GM12878 (cell line): ENCODE measurements around the gene COMT. TPM values are rescaled to one million over a fixed set of nuclear protein-coding genes. Genes with fewer than 3 reads are reported as not detected.

ENCODE experiments used
- ATAC-seq: fragments of 200-7000 bp; cut with Tn5 transposase; 3 replicates; pipeline ENCODE4 v1.9.1; 2020; ENCODE audit warnings: mild to moderate bottlenecking, moderate library complexity
- BruUV-seq: library from RNA; stranded (reverse); fragments of 400-500 nt; replicated peaks from 2 replicates; lab custom pipeline; 2021; lab: Mats Ljungman, UMichigan
- CTCF ChIA-PET: fragments of 300-600 bp; sonication (Branson Sonifier 250); formaldehyde crosslinking; extraction: SDS; loops from one replicate; lab custom pipeline; 2021; ENCODE audit warnings: inconsistent platforms; lab: Yijun Ruan, JAX
- POLR2A ChIA-PET: fragments of 350-600 bp; formaldehyde crosslinking; extraction: SDS; loops from one replicate; lab custom pipeline; 2021; ENCODE audit warnings: inconsistent platforms; lab: Charles Lee
- RAD21 ChIA-PET: fragments of 300-600 bp; sonication (Branson Sonifier 250); formaldehyde crosslinking; loops from one replicate; lab custom pipeline; 2023; ENCODE audit warnings: antibody characterized with exemption; ENCODE audit not compliant: unreplicated experiment; lab: Charles Lee
- SMC1A ChIA-PET: fragments of 300-600 bp; sonication (Branson Sonifier 250); formaldehyde crosslinking; loops from one replicate; lab custom pipeline; 2023; ENCODE audit not compliant: unreplicated experiment, uncharacterized antibody; lab: Charles Lee
- DNase-seq: peaks from one replicate; pipeline ENCODE4 v3.0.0-alpha.2; 2011; ENCODE audit warnings: low read depth, low spot score
- FAIRE-seq: peaks from 3 replicates; lab custom pipeline; 2011; peaks lifted over from hg19 to GRCh38; lab: Jason Lieb, UNC
- H2AFZ ChIP-seq: 2 replicates; pipeline ENCODE4 v1.6.0; 2011; ENCODE audit warnings: low read depth, low read length, control low read depth; ENCODE audit not compliant: control insufficient read depth
- H3K27ac ChIP-seq: 2 replicates; pipeline ENCODE4 v1.5.1; 2011; ENCODE audit warnings: control low read depth; ENCODE audit not compliant: control insufficient read depth, insufficient read depth
- H3K27me3 ChIP-seq, 2 experiments: replicated peaks in 1 of 2; 2 replicates each; pipeline versions ENCODE4 v1.6.0 to v1.6.1; 2011; ENCODE audit warnings: low read length in 1 of 2; ENCODE audit not compliant: control insufficient read depth in 2 of 2, insufficient read depth in 2 of 2
- H3K36me3 ChIP-seq, 2 experiments: 2 replicates each; pipeline ENCODE4 v1.5.1; 2011; ENCODE audit warnings: low read length in 1 of 2; ENCODE audit not compliant: control insufficient read depth in 2 of 2, insufficient read depth in 2 of 2
- H3K4me1 ChIP-seq: 2 replicates; pipeline ENCODE4 v1.6.1; 2011; ENCODE audit warnings: mild to moderate bottlenecking, low read length, moderate library complexity, mixed read lengths; ENCODE audit not compliant: control insufficient read depth, insufficient read depth
- H3K4me2 ChIP-seq: 2 replicates; pipeline ENCODE4 v1.6.0; 2011; ENCODE audit warnings: control low read depth; ENCODE audit not compliant: control insufficient read depth, insufficient read depth
- H3K4me3 ChIP-seq: fragments of 200-600 bp; sonication (generic); 2 replicates; pipeline ENCODE4 v1.5.1; 2016
- H3K79me2 ChIP-seq: 2 replicates; pipeline ENCODE4 v1.6.0; 2011; ENCODE audit warnings: low read length; ENCODE audit not compliant: control insufficient read depth, insufficient read depth
- H3K9ac ChIP-seq: 2 replicates; pipeline ENCODE4 v1.8.0; 2011; ENCODE audit warnings: low read length, control low read depth, mixed read lengths; ENCODE audit not compliant: control insufficient read depth, insufficient read depth
- H3K9me3 ChIP-seq: replicated peaks from 3 replicates; pipeline ENCODE4 v1.5.1; 2011; ENCODE audit warnings: mild to moderate bottlenecking, low read length; ENCODE audit not compliant: control insufficient read depth, insufficient read depth
- H4K20me1 ChIP-seq: 2 replicates; pipeline ENCODE4 v1.6.0; 2011; ENCODE audit not compliant: control insufficient read depth, insufficient read depth
- FOXK2 ChIP-seq: fragments of 450-650 bp; IDR thresholded peaks from 2 replicates; pipeline ENCODE4 v1.6.1; 2017; ENCODE audit warnings: mild to moderate bottlenecking, moderate library complexity
- FOXM1 ChIP-seq: IDR thresholded peaks from 2 replicates; pipeline ENCODE4 v1.6.1; 2012; ENCODE audit warnings: low read depth, mild to moderate bottlenecking, inconsistent platforms, low read length, moderate library complexity
- NFIC ChIP-seq: IDR thresholded peaks from 2 replicates; pipeline ENCODE4 v1.6.1; 2012; ENCODE audit warnings: low read depth, mild to moderate bottlenecking, inconsistent platforms, low read length, moderate library complexity
- NR2C1 ChIP-seq: fragments of 450-650 bp; IDR thresholded peaks from 2 replicates; pipeline ENCODE4 v1.6.1; 2017; ENCODE audit warnings: antibody characterized with exemption, mild to moderate bottlenecking, moderate library complexity
- NR2F1 ChIP-seq: fragments of 450-650 bp; conservative IDR thresholded peaks from 2 replicates; pipeline ENCODE4 v1.6.1; 2017; ENCODE audit warnings: mild to moderate bottlenecking
- POLR2AphosphoS2 ChIP-seq: IDR thresholded peaks from 2 replicates; pipeline ENCODE4 v1.6.1; 2011; ENCODE audit warnings: low read depth, mild to moderate bottlenecking, low read length, improper control_type of control experiment, moderate library complexity
- RAD51 ChIP-seq: fragments of 450-650 bp; IDR thresholded peaks from 2 replicates; pipeline ENCODE4 v1.6.1; 2016; ENCODE audit warnings: moderate library complexity, mild to moderate bottlenecking, inconsistent platforms
- RB1 ChIP-seq: fragments of 450-650 bp; formaldehyde crosslinking; IDR thresholded peaks from 2 replicates; pipeline ENCODE4 v1.6.1; 2017; ENCODE audit warnings: mild to moderate bottlenecking, borderline replicate concordance
- RUNX3 ChIP-seq: IDR thresholded peaks from 2 replicates; pipeline ENCODE4 v1.6.1; 2012; ENCODE audit warnings: low read length, inconsistent platforms
- SIN3A ChIP-seq: IDR thresholded peaks from 2 replicates; pipeline ENCODE4 v1.6.1; 2012; ENCODE audit warnings: low read depth, low read length, improper control_type of control experiment
- SUPT20H ChIP-seq: IDR thresholded peaks from 2 replicates; pipeline ENCODE4 v1.6.1; 2011; ENCODE audit warnings: low read depth, mild to moderate bottlenecking, low read length, moderate library complexity, borderline replicate concordance; ENCODE audit not compliant: control insufficient read depth
- TCF12 ChIP-seq: IDR thresholded peaks from 2 replicates; pipeline ENCODE4 v1.6.1; 2011; ENCODE audit warnings: low read depth, mild to moderate bottlenecking, low read length
- YY1 ChIP-seq: IDR thresholded peaks from 2 replicates; pipeline ENCODE4 v1.6.1; 2011; ENCODE audit warnings: low read depth, mild to moderate bottlenecking, low read length
- WGBS: methylation state at CpG from one replicate; pipeline ENCODE4 v1.1.6; 2016; ENCODE audit warnings: low lambda C conversion rate; ENCODE audit not compliant: insufficient replicate concordance, insufficient coverage; ENCODE audit errors: missing lambda C conversion rate; 5-methylcytosine and 5-hydroxymethylcytosine counted together
- in situ Hi-C: fragments of 300-500 bp; cut with MboI; formaldehyde crosslinking; loops from 9 replicates; pipeline ENCODE4 v1.14.3; 2018; ENCODE audit warnings: mixed read lengths
- intact Hi-C: fragments of 100-400 bp; cut with micrococcal nuclease; formaldehyde crosslinking; loops from one replicate; pipeline ENCODE4 v1.14.2; 2022; ENCODE audit not compliant: unreplicated experiment
- polyA plus RNA-seq, 11 experiments: library from polyadenylated mRNA; depleted of rRNA in 4 of 11; unstranded in 6 of 11; stranded (reverse) in 5 of 11; fragments of >200 nt; fragmentation: Nextera tagmentation in 4 of 11; fragmentation: Illumina TruSeq in 1 of 11; extraction: Ambion mirVana in 4 of 11; extraction: Trizol in 1 of 11; gene quantifications; 1 replicate in 1 of 11; 2 replicates in 10 of 11; pipeline versions ENCODE4 v1.2.1 to v1.2.3, GENCODE V29; 2011 to 2016; ENCODE audit warnings: inconsistent platforms in 2 of 11, missing spikeins in 2 of 11, low read depth in 1 of 11
- total RNA-seq, 4 experiments: library from RNA; depleted of rRNA in 3 of 4; stranded (reverse); fragments of >200 nt in 3 of 4; fragmentation: Illumina TruSeq in 1 of 4; extraction: Trizol in 1 of 4; gene quantifications; 2 replicates each; pipeline versions ENCODE4 v1.2.1 to v1.2.3, GENCODE V29; 2013 to 2021
- TF ChIP-seq, protein P1 (sequence below): IDR thresholded peaks from 2 replicates; pipeline ENCODE4 v1.6.1; 2011; ENCODE audit warnings: borderline replicate concordance, low read depth, mild to moderate bottlenecking, moderate library complexity, mixed read lengths, low read length; ENCODE audit not compliant: insufficient read depth; ENCODE audit errors: extremely low read length
- TF ChIP-seq, protein P2 (sequence below): fragments of 150-350 bp; IDR thresholded peaks from 2 replicates; pipeline ENCODE4 v1.6.1; 2016; ENCODE audit warnings: low read depth, low read length

The COMT gene
- total and polyA plus RNA-seq, 10 of the 15 experiments (the other 5 are each of a cell fraction or from before 2014, with no cell fraction given): 4.5 to 152 (median 66.1) TPM

GRCh38 chr22:19992481-19992911, 50.9 kb downstream of the COMT start:
- WGBS: 9% methylated on average over 7 of the region's 7 CpGs
- Histone ChIP-seq H3K4me2 (no peak overlapping the region), H3K27ac (no peak overlapping the region), H3K9me3 (no peaks in the 10 kb centered on the region), H3K27me3 (no peaks in the 10 kb centered on the region; a peak in 3 of 4 replicates), H3K9ac (no peak overlapping the region), H2AFZ (no peak overlapping the region), H4K20me1 (no peaks in the 10 kb centered on the region), H3K79me2 (no peaks in the 10 kb centered on the region), H3K4me1 (no peaks in the 10 kb centered on the region), H3K4me3 (no peak overlapping the region), H3K36me3 (no peaks in the 10 kb centered on the region)
- in situ Hi-C loops (no loop called here), intact Hi-C loops (no loop called here)
- no peak for DNase-seq
- ChIA-PET POLR2A (no interaction called here), SMC1A (no interaction called here), RAD21 (no interaction called here), CTCF (no interaction called here)
- TF ChIP-seq RUNX3: no peak
- TF ChIP-seq POLR2AphosphoS2: no peak
- no peak for ATAC-seq
- no peak for FAIRE-seq
- BruUV-seq: no TSS peak

GRCh38 chr22:19992921-19993355, 51.4 kb downstream of the COMT start:
- RAD21 ChIA-PET: no interaction called here
- in situ Hi-C loops: no loop called here
- H3K4me2 ChIP-seq: no peak overlapping the region
- H3K9me3 ChIP-seq: no peaks in the 10 kb centered on the region
- no peak for TF ChIP-seq NFIC
- TF ChIP-seq, protein P1, sequence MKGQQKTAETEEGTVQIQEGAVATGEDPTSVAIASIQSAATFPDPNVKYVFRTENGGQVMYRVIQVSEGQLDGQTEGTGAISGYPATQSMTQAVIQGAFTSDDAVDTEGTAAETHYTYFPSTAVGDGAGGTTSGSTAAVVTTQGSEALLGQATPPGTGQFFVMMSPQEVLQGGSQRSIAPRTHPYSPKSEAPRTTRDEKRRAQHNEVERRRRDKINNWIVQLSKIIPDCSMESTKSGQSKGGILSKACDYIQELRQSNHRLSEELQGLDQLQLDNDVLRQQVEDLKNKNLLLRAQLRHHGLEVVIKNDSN: no peak
- no peak for TF ChIP-seq NR2C1
- TF ChIP-seq FOXK2: no peak
- TF ChIP-seq SIN3A: no peak
- no peak for TF ChIP-seq YY1
- no peak for TF ChIP-seq NR2F1
- TF ChIP-seq RB1: no peak
- no peak for TF ChIP-seq FOXM1
- TF ChIP-seq TCF12: no peak
- TF ChIP-seq, protein P2, sequence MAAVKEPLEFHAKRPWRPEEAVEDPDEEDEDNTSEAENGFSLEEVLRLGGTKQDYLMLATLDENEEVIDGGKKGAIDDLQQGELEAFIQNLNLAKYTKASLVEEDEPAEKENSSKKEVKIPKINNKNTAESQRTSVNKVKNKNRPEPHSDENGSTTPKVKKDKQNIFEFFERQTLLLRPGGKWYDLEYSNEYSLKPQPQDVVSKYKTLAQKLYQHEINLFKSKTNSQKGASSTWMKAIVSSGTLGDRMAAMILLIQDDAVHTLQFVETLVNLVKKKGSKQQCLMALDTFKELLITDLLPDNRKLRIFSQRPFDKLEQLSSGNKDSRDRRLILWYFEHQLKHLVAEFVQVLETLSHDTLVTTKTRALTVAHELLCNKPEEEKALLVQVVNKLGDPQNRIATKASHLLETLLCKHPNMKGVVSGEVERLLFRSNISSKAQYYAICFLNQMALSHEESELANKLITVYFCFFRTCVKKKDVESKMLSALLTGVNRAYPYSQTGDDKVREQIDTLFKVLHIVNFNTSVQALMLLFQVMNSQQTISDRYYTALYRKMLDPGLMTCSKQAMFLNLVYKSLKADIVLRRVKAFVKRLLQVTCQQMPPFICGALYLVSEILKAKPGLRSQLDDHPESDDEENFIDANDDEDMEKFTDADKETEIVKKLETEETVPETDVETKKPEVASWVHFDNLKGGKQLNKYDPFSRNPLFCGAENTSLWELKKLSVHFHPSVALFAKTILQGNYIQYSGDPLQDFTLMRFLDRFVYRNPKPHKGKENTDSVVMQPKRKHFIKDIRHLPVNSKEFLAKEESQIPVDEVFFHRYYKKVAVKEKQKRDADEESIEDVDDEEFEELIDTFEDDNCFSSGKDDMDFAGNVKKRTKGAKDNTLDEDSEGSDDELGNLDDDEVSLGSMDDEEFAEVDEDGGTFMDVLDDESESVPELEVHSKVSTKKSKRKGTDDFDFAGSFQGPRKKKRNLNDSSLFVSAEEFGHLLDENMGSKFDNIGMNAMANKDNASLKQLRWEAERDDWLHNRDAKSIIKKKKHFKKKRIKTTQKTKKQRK: no peak
- TF ChIP-seq RAD51: no peak
- TF ChIP-seq SUPT20H: no peak
- TF ChIP-seq, all 136 proteins: peak for 0
- no TSS peak for BruUV-seq
- no peak overlapping the region for H3K4me3 ChIP-seq
- no peaks in the 10 kb centered on the region for H4K20me1 ChIP-seq
- POLR2A ChIA-PET: no interaction called here
- FAIRE-seq (no peak), ATAC-seq (no peak), DNase-seq (no peak)
- CTCF ChIA-PET: no interaction called here
- SMC1A ChIA-PET: no interaction called here
- H3K4me1 ChIP-seq: no peaks in the 10 kb centered on the region
- H3K36me3 ChIP-seq: no peaks in the 10 kb centered on the region
- intact Hi-C loops: no loop called here
- no peak overlapping the region for H2AFZ ChIP-seq
- no peak overlapping the region for H3K27ac ChIP-seq
- no peak overlapping the region for H3K9ac ChIP-seq
- H3K27me3 ChIP-seq: no peaks in the 10 kb centered on the region; a peak in 3 of 4 replicates
- H3K79me2 ChIP-seq: no peaks in the 10 kb centered on the region
- 20% methylated on average over 6 of the region's 6 CpGs for WGBS
